HG03565 (cell line): Measurements from ENCODE around the gene HRH3.
A peak's percentile ranks its signal among the peaks of the same experiment; 100 is the strongest.

ENCODE experiments used
- ATAC-seq: cut with Tn5 transposase; IDR thresholded peaks from one replicate; pipeline ENCODE4 v1.9.1; 2021; ENCODE audit warnings: mild to moderate bottlenecking, moderate library complexity; ENCODE audit not compliant: unreplicated experiment

Gene HRH3

DNA sequence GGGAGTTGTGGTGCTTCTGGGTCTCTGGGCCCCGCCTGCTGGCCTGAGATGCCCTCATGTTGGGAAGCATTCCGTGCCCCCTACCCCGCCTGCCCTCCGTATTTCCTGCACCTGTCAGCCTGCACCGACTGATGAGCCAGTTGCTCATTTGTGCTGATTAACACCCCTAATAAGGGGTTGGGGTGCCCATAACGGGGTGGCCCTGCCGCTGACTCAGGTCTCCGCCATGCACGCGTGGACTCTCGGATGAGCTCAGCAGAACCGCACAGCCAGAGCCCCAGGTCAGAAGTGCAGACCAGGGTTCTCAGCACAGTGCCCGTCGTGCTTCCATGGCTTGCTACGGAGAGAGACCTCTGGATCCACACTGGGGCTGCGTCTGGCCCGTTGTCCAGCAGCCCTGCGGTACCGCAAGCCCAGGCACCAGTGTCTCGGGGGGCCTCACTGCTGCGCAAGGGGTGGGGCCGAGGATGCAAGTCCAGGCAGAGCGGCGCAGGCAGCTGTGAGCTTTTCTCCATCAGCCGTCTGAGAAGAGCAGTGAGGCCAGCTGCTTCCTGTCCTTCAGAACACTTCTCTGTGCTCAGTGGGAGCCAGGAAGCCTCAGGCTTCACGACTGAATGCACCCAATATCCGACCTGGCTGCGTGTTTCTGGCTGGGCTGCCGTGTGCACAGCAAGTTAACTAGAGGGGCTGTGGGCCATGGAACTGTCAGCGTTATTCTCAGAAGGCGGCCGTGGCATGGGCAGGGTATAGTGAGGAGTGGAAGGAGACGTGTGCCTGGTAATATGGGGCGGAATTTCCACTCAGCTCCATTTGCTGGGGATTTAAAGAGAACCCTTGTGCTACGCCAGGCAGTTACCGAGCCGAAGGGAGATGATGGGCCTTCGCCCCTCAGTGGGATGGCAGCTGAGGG is 18.6 kb downstream of the HRH3 start:
- peak; percentile 59 for ATAC-seq

- no peak for ATAC-seq
Observed at GRCh38 chr20:62200491-62201172, 19.4 kb downstream of the HRH3 start.

- no peak for ATAC-seq
Observed at GRCh38 chr20:62198931-62199330, 21.1 kb downstream of the HRH3 start.

GRCh38 chr20:62198496-62198895 is 21.6 kb downstream of the HRH3 start:
- ATAC-seq = no peak

- no peak for ATAC-seq
Observed at GRCh38 chr20:62197801-62198200, 22.3 kb downstream of the HRH3 start.

- ATAC-seq = no peak
Observed at GRCh38 chr20:62197311-62197710, 22.8 kb downstream of the HRH3 start.

GRCh38 chr20:62196286-62196685 is 23.8 kb downstream of the HRH3 start:
- ATAC-seq = no peak

DNA sequence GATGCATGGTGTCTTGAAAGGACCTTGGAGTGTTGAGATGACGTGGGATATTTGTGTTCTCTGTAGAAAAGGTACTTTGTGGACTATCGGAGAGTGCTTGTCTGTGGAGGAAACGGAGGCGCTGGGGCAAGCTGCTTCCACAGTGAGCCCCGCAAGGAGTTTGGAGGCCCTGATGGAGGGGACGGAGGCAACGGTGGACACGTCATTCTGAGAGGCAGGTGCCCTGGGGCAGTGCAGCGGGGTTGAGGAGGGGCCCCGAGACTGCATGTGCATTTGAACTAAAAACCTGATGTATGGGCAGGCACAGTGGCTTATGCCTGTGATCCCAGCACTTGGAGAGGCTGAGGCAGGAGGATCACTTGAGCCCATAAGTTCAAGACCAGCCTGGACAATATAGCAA is 24.3 kb downstream of the HRH3 start:
- ATAC-seq = no peak

DNA sequence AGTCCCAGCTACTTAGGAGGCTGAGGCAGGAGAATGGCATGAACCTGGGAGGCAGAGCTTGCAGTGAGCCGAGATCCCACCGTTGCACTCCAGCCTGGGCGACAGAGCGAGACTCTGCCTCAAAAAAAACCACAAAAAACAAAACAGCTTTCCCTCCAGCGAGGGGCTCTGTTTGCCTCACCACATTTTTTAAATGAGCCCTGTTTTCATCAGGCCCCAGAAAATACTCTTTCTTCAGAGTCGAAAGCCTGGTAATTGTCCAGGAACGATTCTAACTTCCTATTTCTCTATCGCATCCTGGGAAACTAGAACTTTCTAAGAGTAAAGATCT is 25.0 kb downstream of the HRH3 start:
- no peak for ATAC-seq

GRCh38 chr20:62193079-62194025 is 26.7 kb downstream of the HRH3 start:
- ATAC-seq = no peak

- ATAC-seq = no peak
Observed at GRCh38 chr20:62192635-62193034, 27.4 kb downstream of the HRH3 start.

DNA sequence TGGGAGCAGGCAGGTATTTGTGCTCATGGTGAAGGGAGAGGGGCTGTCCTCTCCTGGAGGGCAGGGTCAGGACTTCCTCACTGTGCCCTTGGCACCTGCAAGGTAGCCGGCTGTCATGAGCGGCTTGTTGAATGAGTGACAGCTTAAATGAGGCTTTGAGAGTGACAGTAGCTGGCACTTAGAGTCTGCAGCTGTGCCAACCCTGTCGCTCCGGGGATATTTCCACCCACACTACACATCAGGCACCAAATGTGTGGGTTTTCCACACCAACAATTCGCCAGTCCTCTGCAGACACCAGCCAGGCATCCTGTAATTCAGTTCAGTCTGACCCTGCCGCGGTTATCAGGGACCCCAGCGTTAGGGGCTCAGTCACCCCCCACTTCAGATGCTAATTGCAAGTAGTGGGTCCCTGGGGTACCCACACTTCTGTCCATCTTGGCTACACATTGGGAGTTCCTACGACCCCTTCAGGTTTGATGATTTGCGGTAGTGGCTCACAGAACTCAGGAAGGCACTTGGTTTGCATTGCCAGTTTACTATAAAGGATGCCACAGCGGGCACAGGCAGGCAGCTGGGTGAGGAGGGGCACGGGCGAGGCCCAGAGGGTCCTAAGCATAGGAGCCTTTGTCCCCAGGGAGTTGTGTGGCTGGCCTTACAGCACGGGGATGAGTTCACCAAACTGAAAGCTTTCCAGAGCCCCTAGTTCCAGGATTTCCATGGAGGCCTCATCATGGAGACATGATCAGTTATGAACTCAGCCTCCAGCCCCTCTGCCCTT is 28.1 kb downstream of the HRH3 start:
- no peak for ATAC-seq

GRCh38 chr20:62190639-62191411 is 29.3 kb downstream of the HRH3 start:
- ATAC-seq = no peak

- no peak for ATAC-seq
Observed at GRCh38 chr20:62186887-62187866, 32.9 kb downstream of the HRH3 start.

GRCh38 chr20:62186096-62186426 is 34.0 kb downstream of the HRH3 start:
- ATAC-seq = no peak

- no peak for ATAC-seq
Observed at GRCh38 chr20:62183426-62184142, 36.5 kb downstream of the HRH3 start.

GRCh38 chr20:62182469-62183425 is 37.3 kb downstream of the HRH3 start, which contains the start of gene MTG2:
MTG2 (plus strand) TSS chr20:62183028; CDS start chr20:62193421, 10,393 bp downstream.
- peak; percentile 81 for ATAC-seq
